22Rv1 (cell line): Measurements from ENCODE around the gene KRT75.

Source experiments
- ZFX ChIP-seq: fragments of 450-650 bp; IDR thresholded peaks from 2 replicates; pipeline ENCODE4 v1.6.1; 2017; ENCODE audit warnings: antibody characterized with exemption, borderline replicate concordance
- TF ChIP-seq, protein P1 (sequence below): fragments of 450-650 bp; IDR thresholded peaks from 2 replicates; pipeline ENCODE4 v1.5.1; 2017; ENCODE audit warnings: mild to moderate bottlenecking

DNA sequence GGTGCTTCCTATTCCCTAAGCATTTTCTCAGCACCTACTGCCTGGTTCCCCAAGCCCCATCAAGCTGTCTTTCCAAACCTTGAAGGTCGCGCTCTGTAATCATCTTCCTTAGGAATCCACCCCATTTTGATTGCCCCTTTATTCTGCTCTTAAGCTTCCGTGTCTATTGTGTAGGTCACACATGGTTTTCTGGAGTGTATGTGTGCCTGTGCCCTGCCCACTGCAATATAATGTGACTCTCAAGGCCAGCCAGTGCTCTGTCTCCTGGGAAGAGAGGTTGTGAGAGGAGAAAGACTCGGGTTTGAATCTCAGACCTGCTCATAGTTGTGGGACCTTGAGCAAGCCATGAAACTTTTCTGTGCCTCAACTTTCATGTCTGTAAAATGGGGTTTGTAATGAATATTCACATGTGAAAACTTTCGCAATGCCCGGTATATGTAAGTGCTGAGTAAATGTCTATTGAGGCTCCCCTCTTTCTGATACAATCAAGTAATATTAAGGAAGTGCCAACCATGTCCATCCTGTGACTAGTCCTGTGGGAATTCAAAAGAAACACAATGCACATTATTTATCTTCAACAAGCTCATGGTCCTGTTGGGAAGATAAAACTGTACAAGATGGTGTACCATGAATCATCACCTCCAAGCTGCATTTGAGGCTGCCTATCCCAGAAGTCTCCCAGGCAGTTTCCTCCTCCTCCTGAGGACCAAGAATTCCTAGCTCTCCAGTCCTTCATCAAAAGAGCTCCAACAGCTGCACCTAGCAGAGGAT, 774 bp upstream of the KRT75 start:
- TF ChIP-seq, protein P1, sequence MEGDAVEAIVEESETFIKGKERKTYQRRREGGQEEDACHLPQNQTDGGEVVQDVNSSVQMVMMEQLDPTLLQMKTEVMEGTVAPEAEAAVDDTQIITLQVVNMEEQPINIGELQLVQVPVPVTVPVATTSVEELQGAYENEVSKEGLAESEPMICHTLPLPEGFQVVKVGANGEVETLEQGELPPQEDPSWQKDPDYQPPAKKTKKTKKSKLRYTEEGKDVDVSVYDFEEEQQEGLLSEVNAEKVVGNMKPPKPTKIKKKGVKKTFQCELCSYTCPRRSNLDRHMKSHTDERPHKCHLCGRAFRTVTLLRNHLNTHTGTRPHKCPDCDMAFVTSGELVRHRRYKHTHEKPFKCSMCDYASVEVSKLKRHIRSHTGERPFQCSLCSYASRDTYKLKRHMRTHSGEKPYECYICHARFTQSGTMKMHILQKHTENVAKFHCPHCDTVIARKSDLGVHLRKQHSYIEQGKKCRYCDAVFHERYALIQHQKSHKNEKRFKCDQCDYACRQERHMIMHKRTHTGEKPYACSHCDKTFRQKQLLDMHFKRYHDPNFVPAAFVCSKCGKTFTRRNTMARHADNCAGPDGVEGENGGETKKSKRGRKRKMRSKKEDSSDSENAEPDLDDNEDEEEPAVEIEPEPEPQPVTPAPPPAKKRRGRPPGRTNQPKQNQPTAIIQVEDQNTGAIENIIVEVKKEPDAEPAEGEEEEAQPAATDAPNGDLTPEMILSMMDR = no peak
- TF ChIP-seq ZFX = no peak
